Measurements from ENCODE around the gene PDE6A.

PDE6A gene

DNA sequence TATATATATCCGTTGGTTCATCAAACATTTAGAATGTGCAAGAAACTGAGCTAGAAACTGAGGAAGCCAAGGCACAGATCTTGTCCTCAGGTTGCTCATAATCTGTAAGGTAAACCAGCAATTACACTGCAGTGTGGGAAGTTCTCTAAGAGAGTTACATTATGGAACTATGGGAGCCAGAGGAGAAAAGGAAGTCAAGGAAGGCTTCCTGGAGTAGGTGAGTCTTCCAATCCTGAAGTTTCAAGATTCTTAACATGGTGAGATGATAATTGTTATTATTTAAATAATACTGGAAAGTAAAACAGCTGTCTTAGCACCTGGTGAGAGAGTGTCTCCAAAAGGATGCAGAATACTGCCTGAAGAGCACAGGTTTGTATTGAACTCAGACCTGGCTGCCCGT is 44.2 kb downstream of the PDE6A start:
- no peaks in the 10 kb centered on the region for H3K9me3 ChIP-seq (ENCODE audit: control insufficient read depth, low read length)
- H3K27me3 ChIP-seq (ENCODE audit: control insufficient read depth, insufficient read depth, low read length) = no peaks in the 10 kb centered on the region

DNA sequence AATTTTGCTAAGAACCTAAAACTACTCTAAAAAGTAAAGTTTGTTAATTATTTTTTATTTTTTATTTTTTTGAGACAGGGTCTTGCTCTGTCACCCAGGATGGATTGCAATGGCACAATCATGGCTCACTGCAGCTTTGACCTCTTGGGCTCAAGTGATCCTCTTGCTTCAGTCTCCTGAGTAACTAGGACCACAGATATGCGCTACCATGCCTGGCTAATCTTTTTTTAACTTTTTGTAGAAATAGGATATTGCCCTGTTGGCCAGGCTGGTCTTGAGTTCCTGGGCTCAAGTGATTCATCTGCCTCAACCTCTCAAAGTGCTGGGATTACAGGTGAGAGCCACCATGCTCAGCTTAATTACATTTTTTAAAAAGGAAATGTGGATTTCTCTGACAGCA is 45.8 kb downstream of the PDE6A start:
- TF ChIP-seq, protein P1, sequence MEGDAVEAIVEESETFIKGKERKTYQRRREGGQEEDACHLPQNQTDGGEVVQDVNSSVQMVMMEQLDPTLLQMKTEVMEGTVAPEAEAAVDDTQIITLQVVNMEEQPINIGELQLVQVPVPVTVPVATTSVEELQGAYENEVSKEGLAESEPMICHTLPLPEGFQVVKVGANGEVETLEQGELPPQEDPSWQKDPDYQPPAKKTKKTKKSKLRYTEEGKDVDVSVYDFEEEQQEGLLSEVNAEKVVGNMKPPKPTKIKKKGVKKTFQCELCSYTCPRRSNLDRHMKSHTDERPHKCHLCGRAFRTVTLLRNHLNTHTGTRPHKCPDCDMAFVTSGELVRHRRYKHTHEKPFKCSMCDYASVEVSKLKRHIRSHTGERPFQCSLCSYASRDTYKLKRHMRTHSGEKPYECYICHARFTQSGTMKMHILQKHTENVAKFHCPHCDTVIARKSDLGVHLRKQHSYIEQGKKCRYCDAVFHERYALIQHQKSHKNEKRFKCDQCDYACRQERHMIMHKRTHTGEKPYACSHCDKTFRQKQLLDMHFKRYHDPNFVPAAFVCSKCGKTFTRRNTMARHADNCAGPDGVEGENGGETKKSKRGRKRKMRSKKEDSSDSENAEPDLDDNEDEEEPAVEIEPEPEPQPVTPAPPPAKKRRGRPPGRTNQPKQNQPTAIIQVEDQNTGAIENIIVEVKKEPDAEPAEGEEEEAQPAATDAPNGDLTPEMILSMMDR (IDR thresholded peaks at IDR 0.05) = no peak
- H3K4me1 ChIP-seq = peaks cover 4% of the 10 kb centered on the region
- no peak overlapping the region for H2AFZ ChIP-seq
- no peaks in the 10 kb centered on the region for H3K9me3 ChIP-seq (ENCODE audit: control insufficient read depth, low read length)
- H3K27me3 ChIP-seq (ENCODE audit: control insufficient read depth, insufficient read depth, low read length) = no peaks in the 10 kb centered on the region
- no peak overlapping the region for H3K27ac ChIP-seq
- no peak overlapping the region for H3K4me3 ChIP-seq (ENCODE audit: low read depth, low read length)
- no peak overlapping the region for H3K9ac ChIP-seq
- H3K4me2 ChIP-seq (ENCODE audit: low read length) = no peak overlapping the region
- no peaks in the 10 kb centered on the region for H3K36me3 ChIP-seq (ENCODE audit: control insufficient read depth, insufficient read depth, low read length)
- H3K79me2 ChIP-seq = no peaks in the 10 kb centered on the region

More for the DNA sequence above, 44.2 kb downstream of the PDE6A start:
- H3K4me1 ChIP-seq = peaks cover 19% of the 10 kb centered on the region
- H3K79me2 ChIP-seq = no peaks in the 10 kb centered on the region
- H2AFZ ChIP-seq = no peak overlapping the region
- H3K36me3 ChIP-seq (ENCODE audit: control insufficient read depth, insufficient read depth, low read length) = no peaks in the 10 kb centered on the region
- TF ChIP-seq, protein P1 (IDR thresholded peaks at IDR 0.05) = no peak
- H3K4me2 ChIP-seq (ENCODE audit: low read length) = no peak overlapping the region
- no peak overlapping the region for H3K4me3 ChIP-seq (ENCODE audit: low read depth, low read length)
- H3K27ac ChIP-seq = no peak overlapping the region
- no peak overlapping the region for H3K9ac ChIP-seq

DNA sequence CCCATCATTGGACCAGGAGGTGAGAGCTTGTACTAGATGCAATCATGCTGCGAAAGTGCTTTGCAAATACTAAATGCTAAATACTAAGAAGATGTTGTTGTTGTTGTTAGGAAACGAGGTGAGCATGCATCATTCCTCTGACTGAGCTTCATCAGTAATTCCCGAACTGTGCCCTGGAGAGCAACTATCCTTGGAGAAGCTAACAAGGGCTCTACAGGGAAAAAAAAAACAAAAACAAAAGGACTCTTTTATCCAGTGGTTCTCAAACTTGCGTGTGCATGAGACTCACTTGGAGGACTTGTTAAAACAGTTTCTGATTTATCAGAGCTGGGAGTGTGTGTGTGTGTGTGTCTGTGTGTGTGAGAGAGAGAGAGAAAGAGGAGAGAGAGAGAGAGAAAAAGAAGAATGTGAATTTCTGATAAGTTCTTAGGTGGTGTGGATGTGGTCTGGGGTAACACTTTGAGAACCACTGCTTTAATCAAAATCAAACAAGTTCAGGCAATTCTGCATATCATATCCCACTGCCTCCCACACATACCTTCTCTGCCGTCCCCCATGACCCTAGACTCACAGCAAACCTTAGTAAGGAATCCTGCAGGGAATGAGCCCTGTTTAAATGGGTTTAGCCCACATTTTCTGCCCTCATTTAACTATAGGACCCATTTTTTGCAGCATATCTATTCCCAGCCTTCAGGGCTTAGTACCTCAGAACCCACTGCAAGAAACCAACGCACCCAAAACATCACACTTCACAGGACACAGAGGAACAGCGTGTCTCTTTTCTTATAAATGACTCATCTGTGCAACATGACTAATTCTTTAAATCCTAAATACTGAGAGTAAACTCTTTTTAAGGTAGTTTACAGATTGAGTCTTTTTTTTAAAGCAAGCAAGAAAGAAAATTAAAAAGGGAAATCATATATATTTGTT is 48.9 kb downstream of the PDE6A start:
- H3K79me2 ChIP-seq = no peaks in the 10 kb centered on the region
- H3K36me3 ChIP-seq (ENCODE audit: control insufficient read depth, insufficient read depth, low read length) = no peaks in the 10 kb centered on the region
- H3K4me1 ChIP-seq = no peaks in the 10 kb centered on the region
- no peak overlapping the region for H2AFZ ChIP-seq
- H3K27me3 ChIP-seq (ENCODE audit: control insufficient read depth, insufficient read depth, low read length) = no peaks in the 10 kb centered on the region
- TF ChIP-seq, protein P1 (IDR thresholded peaks at IDR 0.05) = no peak
- no peak overlapping the region for H3K4me3 ChIP-seq (ENCODE audit: low read depth, low read length)
- H3K9me3 ChIP-seq (ENCODE audit: control insufficient read depth, low read length) = no peaks in the 10 kb centered on the region
- no peak overlapping the region for H3K27ac ChIP-seq
- no peak overlapping the region for H3K9ac ChIP-seq
- H3K4me2 ChIP-seq (ENCODE audit: low read length) = no peak overlapping the region

DNA sequence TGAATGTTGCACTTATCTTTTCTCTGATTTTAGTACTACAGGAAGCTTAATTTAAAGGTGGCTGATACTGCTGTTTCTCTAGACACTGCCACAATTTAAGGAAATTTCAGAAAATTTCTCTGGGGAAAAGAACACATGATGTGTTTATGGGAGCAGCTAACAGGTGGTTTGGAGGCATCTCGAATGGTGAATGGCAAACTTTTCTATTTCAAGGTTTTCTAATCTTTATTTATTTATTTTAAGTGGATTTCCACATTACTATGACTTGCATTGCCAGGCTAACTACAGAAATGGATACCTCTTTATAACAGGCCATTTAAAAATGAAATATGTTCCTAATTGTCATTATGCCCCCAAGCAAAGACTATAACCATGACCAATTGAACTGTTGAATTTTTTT is 50.4 kb downstream of the PDE6A start:
- TF ChIP-seq, protein P1 (IDR thresholded peaks at IDR 0.05) = no peak
- Histone ChIP-seq H3K27me3 (ENCODE audit: control insufficient read depth, insufficient read depth, low read length) (no peaks in the 10 kb centered on the region), H3K36me3 (ENCODE audit: control insufficient read depth, insufficient read depth, low read length) (no peaks in the 10 kb centered on the region), H2AFZ (no peak overlapping the region), H3K79me2 (no peaks in the 10 kb centered on the region), H3K4me3 (ENCODE audit: low read depth, low read length) (no peak overlapping the region), H3K9me3 (ENCODE audit: control insufficient read depth, low read length) (no peaks in the 10 kb centered on the region), H3K4me1 (no peaks in the 10 kb centered on the region), H3K9ac (no peak overlapping the region), H3K27ac (no peak overlapping the region), H3K4me2 (ENCODE audit: low read length) (no peak overlapping the region)

Measured in parathyroid adenoma (tissue), 2 donors.